HUES6 (cell line): Measurements from ENCODE around the gene PAPOLG.

Experiments used
- H3K27ac ChIP-seq: 2 replicates; pipeline ENCODE4 v1.7.0; 2013; ENCODE audit warnings: low read depth, mild to moderate bottlenecking, low read length, inconsistent platforms
- H3K27me3 ChIP-seq: 2 replicates; pipeline ENCODE4 v1.6.1; 2013; ENCODE audit warnings: low read length; ENCODE audit not compliant: control insufficient read depth, insufficient read depth
- H3K36me3 ChIP-seq: 2 replicates; pipeline ENCODE4 v1.6.1; 2013; ENCODE audit warnings: low read length; ENCODE audit not compliant: control insufficient read depth, insufficient read depth
- H3K4me1 ChIP-seq: 2 replicates; pipeline ENCODE4 v1.6.1; 2013; ENCODE audit warnings: low read length; ENCODE audit not compliant: control insufficient read depth, insufficient read depth
- H3K4me3 ChIP-seq: 2 replicates; pipeline ENCODE4 v1.5.1; 2013; ENCODE audit warnings: low read depth, low read length
- H3K9ac ChIP-seq: one replicate; pipeline ENCODE4 v1.6.1; 2013; ENCODE audit warnings: mild to moderate bottlenecking, low read length
- H3K9me3 ChIP-seq: 2 replicates; pipeline ENCODE4 v1.6.1; 2013; ENCODE audit warnings: low read depth, low read length; ENCODE audit not compliant: control insufficient read depth, insufficient read depth

PAPOLG gene

DNA sequence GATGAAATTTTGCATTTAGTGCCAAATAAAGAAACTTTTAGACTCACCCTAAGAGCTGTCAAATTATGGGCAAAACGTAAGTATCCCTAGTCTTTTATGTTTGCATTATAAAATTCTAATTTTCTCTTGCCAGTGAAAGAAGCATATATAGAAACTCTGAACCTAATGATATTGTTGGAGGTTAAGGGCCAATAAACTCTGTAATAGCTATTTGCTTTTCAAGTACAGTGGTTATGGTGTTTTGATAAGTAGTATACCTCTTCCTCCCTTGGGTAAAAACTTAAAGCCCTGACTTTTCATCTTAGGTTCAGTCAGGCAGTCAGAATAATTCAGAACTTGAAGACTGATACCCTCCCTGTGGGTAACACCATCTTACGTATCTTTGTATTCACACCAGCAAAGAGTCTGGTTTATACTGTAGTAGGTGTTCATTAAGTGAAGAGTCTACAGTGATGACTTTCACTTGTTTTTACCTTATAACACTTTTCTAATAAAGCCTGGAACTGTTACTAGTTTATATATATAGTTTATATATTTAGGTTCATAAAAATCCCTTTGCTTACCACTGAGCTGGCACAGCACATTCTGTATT, 19.1 kb downstream of the PAPOLG start:
- no peaks in the 10 kb centered on the region for H3K4me1 ChIP-seq
- H3K36me3 ChIP-seq: peaks cover 89% of the 10 kb centered on the region
- H3K9ac ChIP-seq: no peak overlapping the region
- H3K27me3 ChIP-seq: no peaks in the 10 kb centered on the region
- no peaks in the 10 kb centered on the region for H3K9me3 ChIP-seq
- H3K4me3 ChIP-seq: no peak overlapping the region
- no peak overlapping the region for H3K27ac ChIP-seq

DNA sequence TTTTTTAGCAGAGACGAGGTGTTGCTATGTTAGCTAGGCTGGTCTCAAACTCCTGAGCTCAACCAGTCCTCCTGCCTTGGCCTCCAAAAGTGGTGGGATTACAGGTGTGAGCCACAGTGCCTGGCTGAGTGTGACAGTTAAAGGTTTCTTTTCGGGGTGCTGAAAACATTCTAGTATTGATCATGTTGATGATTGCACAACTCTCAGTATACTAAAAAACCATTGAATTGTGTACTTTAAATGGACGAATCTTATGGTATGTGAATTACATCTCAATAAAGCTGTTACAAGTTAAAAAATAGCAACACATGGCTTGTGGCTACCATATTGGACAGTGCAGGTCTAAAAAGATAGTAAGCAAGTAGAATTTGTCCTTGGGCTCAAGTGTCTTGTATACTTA, 22.3 kb downstream of the PAPOLG start:
- no peaks in the 10 kb centered on the region for H3K4me1 ChIP-seq
- peaks cover 94% of the 10 kb centered on the region for H3K36me3 ChIP-seq
- H3K9ac ChIP-seq: no peak overlapping the region
- no peaks in the 10 kb centered on the region for H3K27me3 ChIP-seq
- no peak overlapping the region for H3K27ac ChIP-seq
- no peaks in the 10 kb centered on the region for H3K9me3 ChIP-seq
- H3K4me3 ChIP-seq: no peak overlapping the region

DNA sequence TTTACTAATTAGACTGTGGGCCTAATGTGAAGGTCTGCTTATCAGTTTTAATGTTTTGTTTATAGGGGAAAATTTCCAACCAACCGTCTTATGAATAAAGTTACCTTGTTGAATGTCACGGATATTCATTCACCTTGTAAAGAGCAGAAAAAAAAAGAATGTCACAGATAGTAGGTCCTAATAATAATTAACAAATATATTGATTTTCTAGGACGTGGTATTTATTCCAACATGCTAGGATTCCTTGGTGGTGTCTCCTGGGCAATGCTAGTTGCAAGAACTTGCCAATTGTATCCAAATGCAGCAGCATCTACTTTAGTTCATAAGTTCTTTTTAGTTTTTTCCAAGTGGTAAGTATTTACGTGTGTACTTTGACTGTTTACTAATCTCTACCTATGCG, 23.4 kb downstream of the PAPOLG start:
- Histone ChIP-seq H3K27me3 (no peaks in the 10 kb centered on the region), H3K36me3 (peaks cover 93% of the 10 kb centered on the region)

GRCh38 chr2:60780721-60781120, 24.7 kb downstream of the PAPOLG start:
- H3K36me3 ChIP-seq: peaks cover 93% of the 10 kb centered on the region
- H3K27me3 ChIP-seq: no peaks in the 10 kb centered on the region
- H3K9ac ChIP-seq: no peak overlapping the region
- H3K9me3 ChIP-seq: no peaks in the 10 kb centered on the region
- H3K4me1 ChIP-seq: no peaks in the 10 kb centered on the region
- no peak overlapping the region for H3K4me3 ChIP-seq
- H3K27ac ChIP-seq: no peak overlapping the region

More for the DNA sequence above, 23.4 kb downstream of the PAPOLG start:
- Histone ChIP-seq H3K4me3 (no peak overlapping the region), H3K9ac (no peak overlapping the region), H3K9me3 (no peaks in the 10 kb centered on the region), H3K4me1 (no peaks in the 10 kb centered on the region), H3K27ac (no peak overlapping the region)

DNA sequence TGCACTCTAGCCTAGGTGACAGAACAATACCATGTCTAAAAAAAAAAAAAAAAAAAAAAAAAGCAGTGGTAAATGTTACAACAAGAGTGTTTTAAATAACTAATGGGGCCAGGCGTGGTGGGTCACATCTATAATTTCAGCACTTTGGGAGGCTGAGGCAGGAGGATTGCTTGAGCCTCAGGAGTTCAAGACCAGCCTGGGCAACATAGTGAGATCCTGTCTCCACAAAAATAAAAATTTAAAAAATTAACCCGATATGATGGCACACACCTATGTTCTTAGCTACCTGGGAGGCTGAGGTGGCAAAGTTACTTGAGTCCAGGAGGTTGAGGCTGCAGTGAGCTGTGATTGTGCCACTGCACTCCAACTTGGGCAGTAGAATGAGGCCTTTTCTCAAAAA, 37.1 kb downstream of the PAPOLG start:
- Histone ChIP-seq H3K36me3 (peaks cover 87% of the 10 kb centered on the region), H3K27ac (no peak overlapping the region), H3K9me3 (no peaks in the 10 kb centered on the region), H3K4me3 (no peak overlapping the region), H3K27me3 (no peaks in the 10 kb centered on the region), H3K9ac (no peak overlapping the region), H3K4me1 (no peaks in the 10 kb centered on the region)

- no peaks in the 10 kb centered on the region for H3K4me1 ChIP-seq
- no peaks in the 10 kb centered on the region for H3K9me3 ChIP-seq
- no peak overlapping the region for H3K27ac ChIP-seq
- H3K27me3 ChIP-seq: no peaks in the 10 kb centered on the region
- H3K9ac ChIP-seq: no peak overlapping the region
- H3K4me3 ChIP-seq: no peak overlapping the region
- peaks cover 90% of the 10 kb centered on the region for H3K36me3 ChIP-seq
These were observed 38.3 kb downstream of the PAPOLG start for GRCh38 chr2:60794271-60794863.

DNA sequence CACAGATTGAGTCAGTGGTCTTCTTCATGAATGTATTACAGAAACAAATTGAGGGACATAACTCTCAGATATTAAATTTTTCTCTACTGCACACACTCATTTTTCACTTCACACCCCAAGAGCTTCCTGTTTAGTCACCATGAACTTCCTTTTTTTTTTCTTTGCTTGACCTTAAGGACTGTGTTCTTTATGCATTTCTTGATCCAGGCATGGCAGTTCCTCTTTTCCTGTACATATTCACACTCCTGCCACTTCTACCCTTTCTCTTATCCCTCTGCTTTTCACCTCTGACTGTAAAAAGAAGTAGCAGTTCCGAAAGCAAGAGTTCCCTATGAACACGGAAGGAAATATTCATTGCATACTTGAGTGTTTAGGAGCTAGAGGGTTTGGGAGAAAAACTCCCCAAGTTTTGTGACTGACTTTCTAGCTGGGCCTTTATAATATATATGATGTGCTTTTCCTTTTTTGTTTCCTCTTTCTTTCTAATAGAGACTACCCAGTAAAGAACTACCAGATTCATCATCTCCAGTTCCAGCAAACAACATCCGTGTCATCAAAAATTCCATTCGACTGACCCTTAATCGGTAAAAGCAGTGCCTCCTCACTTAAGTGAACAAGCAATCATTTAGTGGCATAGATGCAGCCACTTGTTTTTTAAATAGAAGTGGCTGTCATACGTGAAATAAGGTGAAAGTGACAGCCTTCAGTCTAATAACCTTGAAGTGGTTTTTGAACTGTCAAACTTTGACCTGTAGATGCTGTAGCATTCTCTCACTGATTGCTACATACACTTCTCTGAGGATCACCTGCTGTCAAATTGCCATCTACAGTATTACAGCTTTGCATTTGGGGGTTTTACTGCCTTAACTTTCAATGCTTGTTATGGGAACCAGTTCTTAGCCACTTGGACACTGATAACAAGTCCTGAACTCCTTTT, 40.8 kb downstream of the PAPOLG start:
- Histone ChIP-seq H3K9me3 (no peaks in the 10 kb centered on the region), H3K4me3 (no peak overlapping the region), H3K27me3 (no peaks in the 10 kb centered on the region), H3K4me1 (no peaks in the 10 kb centered on the region), H3K9ac (no peak overlapping the region), H3K36me3 (peaks cover 77% of the 10 kb centered on the region), H3K27ac (no peak overlapping the region)

DNA sequence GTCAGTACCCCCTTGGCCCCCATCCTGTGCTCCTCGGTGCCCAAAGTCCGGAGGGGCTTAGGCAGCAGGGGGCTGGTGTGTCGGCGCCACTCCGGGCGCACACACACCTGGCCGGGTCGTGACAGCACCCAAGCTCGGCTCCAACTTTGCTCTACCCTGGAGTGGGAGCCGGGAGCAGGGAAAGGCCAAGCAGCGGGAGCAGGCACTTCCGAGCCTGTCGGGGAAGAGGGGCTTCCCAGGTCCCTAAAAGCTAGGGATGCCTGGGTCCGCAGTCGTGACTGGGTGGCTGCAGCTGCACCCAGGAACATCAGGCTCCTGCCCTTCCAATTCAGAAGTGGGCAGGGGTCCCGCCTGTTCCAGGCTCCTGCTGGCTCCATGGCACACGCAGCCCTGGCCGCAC, 48.4 kb downstream of the PAPOLG start:
- Histone ChIP-seq H3K9ac (no peak overlapping the region), H3K4me3 (no peak overlapping the region)

GRCh38 chr2:60806595-60806987, 50.5 kb downstream of the PAPOLG start:
- H3K36me3 ChIP-seq: peaks cover 6% of the 10 kb centered on the region; the same call in 1 of the 2 replicates
- H3K4me1 ChIP-seq: peaks cover 19% of the 10 kb centered on the region
- H3K27me3 ChIP-seq: no peaks in the 10 kb centered on the region
- H3K4me3 ChIP-seq: no peak overlapping the region
- no peak overlapping the region for H3K27ac ChIP-seq
- no peaks in the 10 kb centered on the region for H3K9me3 ChIP-seq
- no peak overlapping the region for H3K9ac ChIP-seq

More for the DNA sequence above, 48.4 kb downstream of the PAPOLG start:
- peaks cover 19% of the 10 kb centered on the region for H3K4me1 ChIP-seq
- H3K9me3 ChIP-seq: no peaks in the 10 kb centered on the region
- H3K27ac ChIP-seq: no peak overlapping the region
- H3K27me3 ChIP-seq: no peaks in the 10 kb centered on the region
- peaks cover 13% of the 10 kb centered on the region for H3K36me3 ChIP-seq

GRCh38 chr2:60806988-60807681, 51.1 kb downstream of the PAPOLG start:
- no peak overlapping the region for H3K4me3 ChIP-seq
- H3K27me3 ChIP-seq: no peaks in the 10 kb centered on the region
- no peaks in the 10 kb centered on the region for H3K9me3 ChIP-seq
- peaks cover 4% of the 10 kb centered on the region; the same call in 1 of the 2 replicates for H3K36me3 ChIP-seq
- H3K27ac ChIP-seq: no peak overlapping the region
- H3K4me1 ChIP-seq: peaks cover 22% of the 10 kb centered on the region
- H3K9ac ChIP-seq: no peak overlapping the region
